ENCODE data around the gene AMPD1.

Gene AMPD1

DNA sequence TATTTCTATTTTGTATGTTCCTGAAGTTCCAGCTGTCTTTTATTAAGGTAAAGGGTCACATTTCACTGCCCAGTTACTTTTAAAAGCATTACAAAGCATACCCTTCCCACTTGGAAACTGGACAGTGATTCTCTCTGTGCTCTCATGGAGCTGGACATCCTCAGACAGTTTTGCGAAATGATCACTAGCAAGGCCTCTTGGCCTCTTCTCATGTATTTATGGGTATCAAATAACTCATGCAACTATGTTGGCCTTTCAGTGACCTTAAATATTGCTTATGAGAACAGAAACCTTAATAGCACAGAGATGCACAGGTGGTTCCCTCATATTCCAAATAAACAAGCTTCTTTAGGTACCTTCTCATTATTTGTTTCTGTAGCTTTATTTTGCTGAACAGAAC, 7.9 kb upstream of the AMPD1 start:
- no peaks in the 10 kb centered on the region for H3K9me2 ChIP-seq (replicated peaks; ENCODE audit: insufficient read depth, low read length)
- peaks cover 29% of the 10 kb centered on the region for H3K36me3 ChIP-seq (ENCODE audit: low read length)
- no peaks in the 10 kb centered on the region for H3K27me3 ChIP-seq (ENCODE audit: low read length)
- H3K27ac ChIP-seq (ENCODE audit: low read depth, low read length), result no peak overlapping the region
- no peak overlapping the region for H3K4me3 ChIP-seq (ENCODE audit: insufficient read depth, low read length, poor library complexity, severe bottlenecking)
- no peak overlapping the region for H3K9ac ChIP-seq (ENCODE audit: low read length)
- H4K20me1 ChIP-seq (ENCODE audit: low read depth, low read length), result no peaks in the 10 kb centered on the region
- H3K79me2 ChIP-seq (ENCODE audit: insufficient read depth, low read length), result no peaks in the 10 kb centered on the region
- H3K4me2 ChIP-seq (ENCODE audit: low read depth, low read length, poor library complexity, severe bottlenecking), result no peak overlapping the region
- TF ChIP-seq CTCF (IDR thresholded peaks at IDR 0.05; ENCODE audit: insufficient read depth, low read length, poor library complexity, severe bottlenecking) (no peak), EZH2phosphoT487 (conservative IDR thresholded peaks at IDR 0.05; ENCODE audit: low read length) (no peak)
- H3F3A ChIP-seq (ENCODE audit: insufficient read depth), result no peaks in the 10 kb centered on the region; the same call in 1 of the 2 replicates
- no peaks in the 10 kb centered on the region for H3K9me3 ChIP-seq (ENCODE audit: insufficient read depth, low read length)
- H2AFZ ChIP-seq (ENCODE audit: low read depth, low read length, severe bottlenecking), result no peak overlapping the region

GRCh38 chr1:114702737-114703136, 7.4 kb upstream of the AMPD1 start:
- no peak for TF ChIP-seq EZH2phosphoT487 (conservative IDR thresholded peaks at IDR 0.05; ENCODE audit: low read length)
- no peak for TF ChIP-seq CTCF (IDR thresholded peaks at IDR 0.05; ENCODE audit: insufficient read depth, low read length, poor library complexity, severe bottlenecking)
- Histone ChIP-seq H3K9me3 (ENCODE audit: insufficient read depth, low read length) (no peaks in the 10 kb centered on the region), H3K79me2 (ENCODE audit: insufficient read depth, low read length) (no peaks in the 10 kb centered on the region), H3K4me3 (ENCODE audit: insufficient read depth, low read length, poor library complexity, severe bottlenecking) (no peak overlapping the region), H2AFZ (ENCODE audit: low read depth, low read length, severe bottlenecking) (no peak overlapping the region), H3K27me3 (ENCODE audit: low read length) (no peaks in the 10 kb centered on the region), H3F3A (ENCODE audit: insufficient read depth) (no peaks in the 10 kb centered on the region; the same call in 1 of the 2 replicates), H4K20me1 (ENCODE audit: low read depth, low read length) (no peaks in the 10 kb centered on the region), H3K36me3 (ENCODE audit: low read length) (peaks cover 24% of the 10 kb centered on the region), H3K4me2 (ENCODE audit: low read depth, low read length, poor library complexity, severe bottlenecking) (no peak overlapping the region), H3K9me2 (replicated peaks; ENCODE audit: insufficient read depth, low read length) (no peaks in the 10 kb centered on the region), H3K27ac (ENCODE audit: low read depth, low read length) (no peak overlapping the region), H3K9ac (ENCODE audit: low read length) (no peak overlapping the region)

GRCh38 chr1:114701931-114702330, 6.6 kb upstream of the AMPD1 start:
- Histone ChIP-seq H3K4me3 (ENCODE audit: insufficient read depth, low read length, poor library complexity, severe bottlenecking) (no peak overlapping the region), H3K9ac (ENCODE audit: low read length) (no peak overlapping the region), H3F3A (ENCODE audit: insufficient read depth) (no peaks in the 10 kb centered on the region; the same call in 1 of the 2 replicates), H3K27ac (ENCODE audit: low read depth, low read length) (no peak overlapping the region), H2AFZ (ENCODE audit: low read depth, low read length, severe bottlenecking) (no peak overlapping the region), H3K4me2 (ENCODE audit: low read depth, low read length, poor library complexity, severe bottlenecking) (no peak overlapping the region), H3K9me2 (replicated peaks; ENCODE audit: insufficient read depth, low read length) (no peaks in the 10 kb centered on the region), H3K36me3 (ENCODE audit: low read length) (peaks cover 17% of the 10 kb centered on the region; the same call in 1 of the 2 replicates), H3K27me3 (ENCODE audit: low read length) (no peaks in the 10 kb centered on the region), H3K9me3 (ENCODE audit: insufficient read depth, low read length) (no peaks in the 10 kb centered on the region), H3K79me2 (ENCODE audit: insufficient read depth, low read length) (no peaks in the 10 kb centered on the region), H4K20me1 (ENCODE audit: low read depth, low read length) (no peaks in the 10 kb centered on the region)
- TF ChIP-seq EZH2phosphoT487 (conservative IDR thresholded peaks at IDR 0.05; ENCODE audit: low read length), result no peak
- no peak for TF ChIP-seq CTCF (IDR thresholded peaks at IDR 0.05; ENCODE audit: insufficient read depth, low read length, poor library complexity, severe bottlenecking)

Data from SU-DHL-6 (cell line).